ENCODE data around the gene BRD3OS. TPM values are rescaled to one million over a fixed set of nuclear protein-coding genes. Genes with fewer than 3 reads are reported as not detected.

The BRD3OS gene
- total RNA-seq, 2 experiments from 2014 or later: 13.7 to 21.6 TPM

DNA sequence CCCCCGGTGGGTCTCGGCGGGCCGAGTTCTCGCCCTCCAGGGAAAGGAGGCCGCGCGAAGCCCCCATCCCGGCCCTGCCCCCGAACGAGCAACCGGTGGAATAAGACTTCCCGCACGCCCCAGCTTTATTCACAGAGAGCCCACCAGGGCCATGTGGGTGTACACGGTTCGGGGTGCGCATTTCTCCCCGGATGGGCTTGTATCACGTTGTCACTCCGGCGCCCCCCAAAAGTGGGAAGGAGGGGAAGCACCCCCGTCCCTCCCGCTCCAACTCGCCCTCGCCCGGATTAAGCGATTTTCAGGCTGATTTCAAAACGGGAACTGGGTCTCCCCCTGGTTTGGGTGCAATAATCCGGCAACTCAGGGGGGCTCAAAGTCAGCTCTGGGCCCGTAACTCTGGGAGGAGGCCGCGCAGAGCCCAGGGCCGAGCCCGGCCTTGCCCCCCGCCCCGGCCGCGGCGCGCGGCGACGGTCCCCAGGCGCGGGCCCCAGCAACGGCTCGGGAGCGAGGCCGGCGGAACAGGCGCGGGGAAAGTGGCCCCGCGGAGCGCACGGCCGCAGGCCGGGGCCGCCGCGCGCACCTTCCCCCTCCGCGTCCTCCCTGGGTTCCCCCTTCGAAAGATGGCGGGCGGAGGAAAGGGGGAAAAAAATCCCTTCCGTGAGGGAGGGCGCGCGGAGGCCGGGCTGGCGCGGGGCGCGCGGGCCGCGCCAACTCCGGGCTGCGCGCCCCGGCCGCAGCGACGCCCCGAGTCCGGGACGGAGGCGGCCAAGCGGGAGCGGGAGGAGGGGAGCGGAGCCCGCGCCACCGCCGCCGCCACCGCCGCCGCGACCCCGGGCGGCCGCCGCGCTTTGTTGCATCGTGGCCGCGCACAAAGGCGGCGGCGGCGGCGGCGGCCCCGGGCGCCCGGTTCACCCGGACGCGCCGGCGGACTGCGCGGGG, 41.9 kb downstream of the BRD3OS start:
- POLR2A ChIA-PET: no interaction called here
- Histone ChIP-seq H3K27ac (ENCODE audit: low read depth, low read length, poor library complexity, severe bottlenecking) (no peak overlapping the region), H3K79me2 (ENCODE audit: insufficient read depth, low read depth, low read length) (no peaks in the 10 kb centered on the region), H3K9me3 (ENCODE audit: low read length) (no peaks in the 10 kb centered on the region), H3K4me3 (ENCODE audit: low read depth, low read length, poor library complexity, severe bottlenecking) (peak overlapping the region; percentile 71), H3K4me2 (ENCODE audit: low read length) (peak overlapping the region; percentile 94), H3K36me3 (ENCODE audit: insufficient read depth, low read length) (no peaks in the 10 kb centered on the region), H3K9me2 (ENCODE audit: insufficient read depth, low read length) (no peaks in the 10 kb centered on the region), H2AFZ (ENCODE audit: low read length) (no peak overlapping the region), H4K20me1 (ENCODE audit: insufficient read depth, low read length) (peaks cover 8% of the 10 kb centered on the region), H3K4me1 (ENCODE audit: insufficient read depth, low read length, poor library complexity, severe bottlenecking) (peaks cover 21% of the 10 kb centered on the region)
- no peak for TF ChIP-seq EZH2phosphoT487 (IDR thresholded peaks at IDR 0.05; ENCODE audit: borderline replicate concordance, low read depth, low read length)
- TF ChIP-seq, protein P1, sequence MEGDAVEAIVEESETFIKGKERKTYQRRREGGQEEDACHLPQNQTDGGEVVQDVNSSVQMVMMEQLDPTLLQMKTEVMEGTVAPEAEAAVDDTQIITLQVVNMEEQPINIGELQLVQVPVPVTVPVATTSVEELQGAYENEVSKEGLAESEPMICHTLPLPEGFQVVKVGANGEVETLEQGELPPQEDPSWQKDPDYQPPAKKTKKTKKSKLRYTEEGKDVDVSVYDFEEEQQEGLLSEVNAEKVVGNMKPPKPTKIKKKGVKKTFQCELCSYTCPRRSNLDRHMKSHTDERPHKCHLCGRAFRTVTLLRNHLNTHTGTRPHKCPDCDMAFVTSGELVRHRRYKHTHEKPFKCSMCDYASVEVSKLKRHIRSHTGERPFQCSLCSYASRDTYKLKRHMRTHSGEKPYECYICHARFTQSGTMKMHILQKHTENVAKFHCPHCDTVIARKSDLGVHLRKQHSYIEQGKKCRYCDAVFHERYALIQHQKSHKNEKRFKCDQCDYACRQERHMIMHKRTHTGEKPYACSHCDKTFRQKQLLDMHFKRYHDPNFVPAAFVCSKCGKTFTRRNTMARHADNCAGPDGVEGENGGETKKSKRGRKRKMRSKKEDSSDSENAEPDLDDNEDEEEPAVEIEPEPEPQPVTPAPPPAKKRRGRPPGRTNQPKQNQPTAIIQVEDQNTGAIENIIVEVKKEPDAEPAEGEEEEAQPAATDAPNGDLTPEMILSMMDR (conservative IDR thresholded peaks at IDR 0.05; ENCODE audit: low read length): no peak
- no TSS peak for BruUV-seq (replicated peaks)
- intact Hi-C loops (cut with micrococcal nuclease; ENCODE audit: unreplicated experiment): loop anchor here (5.0 kb wide), 1 partner anchor 40 kb away; the partner anchor contains the start of gene BRD3OS
- peak; percentile 47 for DNase-seq (ENCODE audit: low spot score)
- CTCF ChIA-PET (ENCODE audit: unreplicated experiment): no interaction called here

- H2AFZ ChIP-seq (ENCODE audit: low read length): peak within 1 kb of the TSS; percentile 63; the same call in 1 of the 2 replicates
- CTCF ChIA-PET (ENCODE audit: unreplicated experiment): no interaction called here
- H3K4me1 ChIP-seq (ENCODE audit: insufficient read depth, low read length, poor library complexity, severe bottlenecking): peaks cover 21% of the 10 kb centered on the region
- BruUV-seq (replicated peaks): no TSS peak
- TF ChIP-seq, protein P1 (conservative IDR thresholded peaks at IDR 0.05; ENCODE audit: low read length): no peak
- no peak for TF ChIP-seq EZH2phosphoT487 (IDR thresholded peaks at IDR 0.05; ENCODE audit: borderline replicate concordance, low read depth, low read length)
- H4K20me1 ChIP-seq (ENCODE audit: insufficient read depth, low read length): peaks cover 8% of the 10 kb centered on the region; the same call in 1 of the 2 replicates
- no peaks in the 10 kb centered on the region for H3K9me2 ChIP-seq (ENCODE audit: insufficient read depth, low read length)
- POLR2A ChIA-PET: no interaction called here
- H3K36me3 ChIP-seq (ENCODE audit: insufficient read depth, low read length): no peaks in the 10 kb centered on the region
- H3K79me2 ChIP-seq (ENCODE audit: insufficient read depth, low read depth, low read length): no peaks in the 10 kb centered on the region
- H3K27ac ChIP-seq (ENCODE audit: low read depth, low read length, poor library complexity, severe bottlenecking): peak within 1 kb of the TSS; percentile 67
- H3K9me3 ChIP-seq (ENCODE audit: low read length): no peaks in the 10 kb centered on the region
- peak; percentile 96 for DNase-seq (ENCODE audit: low spot score)
- intact Hi-C loops (cut with micrococcal nuclease; ENCODE audit: unreplicated experiment): loop anchor here (1.0 to 5.0 kb wide), 3 partner anchors 41 to 96 kb away; partner anchors contain the start of genes BRD3OS and RNU6ATAC
- peak within 1 kb of the TSS; percentile 85 for H3K4me3 ChIP-seq (ENCODE audit: low read depth, low read length, poor library complexity, severe bottlenecking)
- H3K4me2 ChIP-seq (ENCODE audit: low read length): peak within 1 kb of the TSS; percentile 94
Observed at GRCh38 chr9:134067904-134068743, 42.8 kb downstream of the BRD3OS start, which contains the start of gene BRD3. Gene BRD3, minus strand, starts transcription at chr9:134068026. Its CDS starts 14,549 bp downstream, at chr9:134053477.

Measured in OCI-LY7 (cell line).